HFFc6 (cell line): ENCODE results near the gene AHCYL1. TPM values are rescaled to one million over a fixed set of nuclear protein-coding genes. Genes with fewer than 3 reads are reported as not detected.

Experiments
- DNase-seq: peaks from one replicate; pipeline ENCODE4 v3.0.0-alpha.2; 2018
- H3K27ac Mint-ChIP-seq: 2 replicates; pipeline ENCODE4 v1.8.0; 2020; ENCODE audit warnings: mild to moderate bottlenecking, mixed read lengths
- H3K27me3 Mint-ChIP-seq: 2 replicates; pipeline ENCODE4 v1.8.0; 2021; ENCODE audit warnings: mild to moderate bottlenecking, moderate library complexity, mixed read lengths; ENCODE audit not compliant: insufficient read depth
- H3K36me3 Mint-ChIP-seq: 2 replicates; pipeline ENCODE4 v1.8.0; 2021; ENCODE audit warnings: low read depth, mixed read lengths
- H3K4me1 Mint-ChIP-seq: 2 replicates; pipeline ENCODE4 v1.8.0; 2020; ENCODE audit warnings: low read depth, mixed read lengths
- H3K4me3 Mint-ChIP-seq: 2 replicates; pipeline ENCODE4 v1.8.0; 2020; ENCODE audit warnings: mild to moderate bottlenecking, moderate library complexity, mixed read lengths
- H3K9me3 Mint-ChIP-seq: 2 replicates; pipeline ENCODE4 v1.8.0; 2020; ENCODE audit warnings: mild to moderate bottlenecking, mixed read lengths
- CTCF ChIP-seq: fragments of 200-600 bp; sonication (generic); IDR thresholded peaks from 2 replicates; pipeline ENCODE4 v1.5.0; 2021; ENCODE audit warnings: antibody characterized with exemption, mild to moderate bottlenecking
- long read RNA-seq: library from polyadenylated mRNA; unstranded; transcript quantifications from one replicate; pipeline ENCODE4 v2.0.0, GENCODE V29; 2019
- total RNA-seq, 6 experiments: library from RNA; stranded (reverse); fragmentation: NEBNext Ultra II Directional; extraction: Animal tissue kit (Norgen Biotek cat#: 25700); gene quantifications; 2 replicates in 1 of 6; 3 replicates in 5 of 6; pipeline ENCODE4 v1.2.3, GENCODE V29; 2021

Gene AHCYL1
- 10 to 100 TPM; 73.4 to 87.1 (median 74.7) TPM for total RNA-seq
- long read RNA-seq, full-length matches to known transcripts: 11 of 36 reads
- long read RNA-seq, partial matches to known transcripts: 18 of 36 reads
- long read RNA-seq, other reads (novel, unspliced or antisense): 7 of 36 reads

- Mint-ChIP-seq H3K4me3 (peak within 1 kb of the TSS; percentile 100), H3K9me3 (no peaks in the 10 kb centered on the region), H3K27ac (peak within 1 kb of the TSS; percentile 99), H3K36me3 (peaks cover 14% of the 10 kb centered on the region), H3K27me3 (peaks cover 3% of the 10 kb centered on the region; the same call in 1 of the 2 replicates), H3K4me1 (peaks cover 74% of the 10 kb centered on the region)
- peak; percentile 99 for TF ChIP-seq CTCF
- peak; percentile 98 for DNase-seq
These were observed at the start of gene AHCYL1 for GRCh38 chr1:109984456-109985246. Gene AHCYL1 (plus strand): TSS chr1:109984765. CDS start chr1:109985053, 288 bp downstream.

DNA sequence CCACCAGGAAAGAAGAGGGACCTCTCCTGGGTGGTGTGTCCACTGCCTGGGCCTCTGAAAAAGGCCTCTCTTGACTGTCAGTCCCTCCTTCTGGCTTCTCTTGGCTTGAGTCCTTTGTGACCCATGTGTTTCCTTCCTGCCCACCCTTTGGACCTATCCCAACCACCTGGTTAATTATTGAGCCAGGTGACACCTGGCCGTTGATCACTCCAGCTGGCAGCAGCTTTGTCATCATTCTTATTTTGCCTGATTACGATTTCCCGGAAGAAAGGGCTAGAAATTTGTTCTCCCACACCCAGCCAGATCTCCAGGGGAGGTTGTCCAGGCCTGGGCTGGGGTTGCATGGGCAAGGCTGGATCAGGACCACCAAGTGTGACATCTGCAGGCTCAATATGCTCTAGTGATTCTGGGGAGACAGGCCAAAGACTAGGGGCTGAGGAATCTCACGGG lies 49.1 kb upstream of the AHCYL1 start:
- Mint-ChIP-seq H3K9me3 (peaks cover 15% of the 10 kb centered on the region), H3K36me3 (peaks cover 21% of the 10 kb centered on the region), H3K27ac (no peak overlapping the region), H3K4me1 (peaks cover 36% of the 10 kb centered on the region), H3K4me3 (no peak overlapping the region), H3K27me3 (no peaks in the 10 kb centered on the region; the same call in none of the 2 replicates)
- no peak for TF ChIP-seq CTCF
- no peak for DNase-seq

DNA sequence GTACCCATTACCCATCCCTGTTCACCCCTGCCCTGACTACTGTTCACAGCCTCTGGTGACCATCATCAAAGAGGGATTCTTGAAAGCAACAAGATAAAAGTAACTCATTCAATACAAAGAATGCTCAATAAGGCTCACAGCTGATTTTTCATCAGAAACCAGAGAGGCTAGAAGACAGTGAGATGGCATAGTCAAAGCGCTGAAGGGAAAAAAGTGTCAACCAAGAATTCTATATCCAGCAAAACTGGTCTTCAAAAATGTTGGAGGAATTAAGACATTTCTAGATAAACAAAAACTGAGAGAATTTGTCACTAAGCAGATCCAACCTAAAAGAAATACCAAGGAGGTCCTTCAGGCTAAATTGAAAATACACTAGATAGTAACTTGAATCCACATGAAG lies 46.8 kb upstream of the AHCYL1 start:
- no peaks in the 10 kb centered on the region; the same call in none of the 2 replicates for H3K27me3 Mint-ChIP-seq
- no peak for TF ChIP-seq CTCF
- H3K27ac Mint-ChIP-seq: no peak overlapping the region
- no peak for DNase-seq
- H3K36me3 Mint-ChIP-seq: peaks cover 21% of the 10 kb centered on the region
- H3K4me3 Mint-ChIP-seq: no peak overlapping the region
- peaks cover 15% of the 10 kb centered on the region for H3K9me3 Mint-ChIP-seq
- H3K4me1 Mint-ChIP-seq: peaks cover 22% of the 10 kb centered on the region

GRCh38 chr1:109938556-109938955 lies 46.0 kb upstream of the AHCYL1 start:
- H3K9me3 Mint-ChIP-seq: peaks cover 15% of the 10 kb centered on the region
- no peak overlapping the region for H3K4me3 Mint-ChIP-seq

DNA sequence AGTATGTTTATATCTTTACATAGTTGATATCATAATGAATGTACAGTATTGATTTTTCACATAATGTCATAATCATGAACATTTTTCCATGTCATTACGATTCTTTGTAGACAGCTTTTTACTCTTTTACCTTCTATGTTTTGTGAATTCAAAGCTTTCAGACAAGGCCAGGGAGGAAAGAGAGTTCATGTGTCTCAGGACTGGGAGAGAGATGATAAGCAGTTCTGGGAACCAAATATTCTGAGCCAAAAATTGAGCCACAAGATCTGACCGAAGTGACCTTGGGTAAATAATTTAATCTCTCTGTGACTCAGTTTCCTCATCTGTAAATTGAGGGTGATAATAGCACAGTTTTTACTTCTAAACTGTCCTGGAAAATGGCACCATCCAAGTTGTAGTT lies 42.1 kb upstream of the AHCYL1 start:
- peaks cover 11% of the 10 kb centered on the region for H3K36me3 Mint-ChIP-seq
- no peak for TF ChIP-seq CTCF
- H3K27me3 Mint-ChIP-seq: no peaks in the 10 kb centered on the region; the same call in none of the 2 replicates
- no peak overlapping the region for H3K4me3 Mint-ChIP-seq
- no peak overlapping the region for H3K27ac Mint-ChIP-seq
- H3K9me3 Mint-ChIP-seq: peaks cover 4% of the 10 kb centered on the region
- no peak for DNase-seq
- peaks cover 11% of the 10 kb centered on the region for H3K4me1 Mint-ChIP-seq

More at GRCh38 chr1:109938556-109938955, 46.0 kb upstream of the AHCYL1 start:
- no peak for TF ChIP-seq CTCF
- H3K4me1 Mint-ChIP-seq: peaks cover 15% of the 10 kb centered on the region
- H3K27me3 Mint-ChIP-seq: no peaks in the 10 kb centered on the region; the same call in none of the 2 replicates
- no peak overlapping the region for H3K27ac Mint-ChIP-seq
- no peak for DNase-seq
- peaks cover 21% of the 10 kb centered on the region for H3K36me3 Mint-ChIP-seq
